ENCODE measurements around the gene DEGS2. TPM values are rescaled to one million over a fixed set of nuclear protein-coding genes. Genes with fewer than 3 reads are reported as not detected.
A peak's percentile ranks its signal among the peaks of the same experiment; 100 is the strongest.

Gene DEGS2
- total and polyA plus RNA-seq, 5 donors from 2014 or later: 0.09 to 0.35 (median 0.17) TPM; not detected in 1

GRCh38 chr14:100134586-100134985 lies 24.9 kb downstream of the DEGS2 start:
- Histone ChIP-seq H3K27ac (ENCODE audit: insufficient read depth, low read length, poor library complexity, severe bottlenecking) (no peak overlapping the region), H3K36me3 (ENCODE audit: control insufficient read depth, insufficient read depth, low read length) (peaks cover 99% of the 10 kb centered on the region), H3K27me3 (ENCODE audit: control insufficient read depth, insufficient read depth, low read length) (no peaks in the 10 kb centered on the region), H3K4me1 (ENCODE audit: control insufficient read depth, insufficient read depth, low read length, poor library complexity, severe bottlenecking) (no peaks in the 10 kb centered on the region), H3K4me3 (ENCODE audit: low read depth, low read length) (no peak overlapping the region), H3K9me3 (ENCODE audit: control insufficient read depth in 2 of 2, low read length in 2 of 2) (no peaks in the 10 kb centered on the region)
- peaks cover 53% of the 10 kb centered on the region for H3K36me3 Mint-ChIP-seq
- no peak for DNase-seq
- ATAC-seq (ENCODE audit: low read depth in 2 of 2): no peak
- H3K4me1 Mint-ChIP-seq: peaks cover 0 to 7% (median under 1%) of the 10 kb centered on the region in 4 donors
- H3K27ac Mint-ChIP-seq: no peak overlapping the region
- no peaks in the 10 kb centered on the region for H3K27me3 Mint-ChIP-seq
- H3K9me3 Mint-ChIP-seq: peaks cover 0 to 1% (median 0%) of the 10 kb centered on the region in 7 donors
- no peak overlapping the region for H3K4me3 Mint-ChIP-seq

GRCh38 chr14:100132903-100133510 lies 26.4 kb downstream of the DEGS2 start:
- no peak overlapping the region for H3K4me3 ChIP-seq (ENCODE audit: low read depth, low read length)
- Mint-ChIP-seq H3K9me3 (peaks cover 0 to 1% (median 0%) of the 10 kb centered on the region in 7 donors), H3K4me1 (peaks cover 0 to 5% (median 0%) of the 10 kb centered on the region in 4 donors), H3K4me3 (no peak overlapping the region), H3K27me3 (no peaks in the 10 kb centered on the region), H3K27ac (no peak overlapping the region), H3K36me3 (peaks cover 44% of the 10 kb centered on the region)
- no peak overlapping the region for H3K27ac ChIP-seq (ENCODE audit: insufficient read depth, low read length, poor library complexity, severe bottlenecking)
- DNase-seq (no peak), ATAC-seq (ENCODE audit: low read depth in 2 of 2) (no peak)
- H3K27me3 ChIP-seq (ENCODE audit: control insufficient read depth, insufficient read depth, low read length): no peaks in the 10 kb centered on the region
- no peaks in the 10 kb centered on the region for H3K4me1 ChIP-seq (ENCODE audit: control insufficient read depth, insufficient read depth, low read length, poor library complexity, severe bottlenecking)
- no peaks in the 10 kb centered on the region for H3K9me3 ChIP-seq (ENCODE audit: control insufficient read depth in 2 of 2, low read length in 2 of 2)
- H3K36me3 ChIP-seq (ENCODE audit: control insufficient read depth, insufficient read depth, low read length): peaks cover 98% of the 10 kb centered on the region

- Mint-ChIP-seq H3K4me3 (no peak overlapping the region), H3K9me3 (peaks cover 0 to 1% (median 0%) of the 10 kb centered on the region in 7 donors), H3K27me3 (no peaks in the 10 kb centered on the region), H3K36me3 (peaks cover 47% of the 10 kb centered on the region), H3K27ac (no peak overlapping the region), H3K4me1 (peaks cover 0 to 8% (median 1%) of the 10 kb centered on the region in 4 donors)
- H3K4me1 ChIP-seq (ENCODE audit: control insufficient read depth, insufficient read depth, low read length, poor library complexity, severe bottlenecking): no peaks in the 10 kb centered on the region
- H3K36me3 ChIP-seq (ENCODE audit: control insufficient read depth, insufficient read depth, low read length): peaks cover 97% of the 10 kb centered on the region
- H3K4me3 ChIP-seq (ENCODE audit: low read depth, low read length): no peak overlapping the region
- no peak for DNase-seq
- H3K27me3 ChIP-seq (ENCODE audit: control insufficient read depth, insufficient read depth, low read length): no peaks in the 10 kb centered on the region
- no peak overlapping the region for H3K27ac ChIP-seq (ENCODE audit: insufficient read depth, low read length, poor library complexity, severe bottlenecking)
- H3K9me3 ChIP-seq (ENCODE audit: control insufficient read depth in 2 of 2, low read length in 2 of 2): no peaks in the 10 kb centered on the region
- no peak for ATAC-seq (ENCODE audit: low read depth in 2 of 2)
Observed at GRCh38 chr14:100132161-100132902, 27.1 kb downstream of the DEGS2 start.

- no peak for DNase-seq
- no peaks in the 10 kb centered on the region for H3K27me3 Mint-ChIP-seq
- no peak overlapping the region for H3K27ac ChIP-seq (ENCODE audit: insufficient read depth, low read length, poor library complexity, severe bottlenecking)
Observed at GRCh38 chr14:100131181-100131580, 28.3 kb downstream of the DEGS2 start.

GRCh38 chr14:100130521-100130920 lies 28.9 kb downstream of the DEGS2 start:
- peaks cover 0 to 1% (median 0%) of the 10 kb centered on the region in 7 donors for H3K9me3 Mint-ChIP-seq
- Histone ChIP-seq H3K27ac (ENCODE audit: insufficient read depth, low read length, poor library complexity, severe bottlenecking) (no peak overlapping the region), H3K27me3 (ENCODE audit: control insufficient read depth, insufficient read depth, low read length) (no peaks in the 10 kb centered on the region), H3K4me3 (ENCODE audit: low read depth, low read length) (no peak overlapping the region), H3K9me3 (ENCODE audit: control insufficient read depth in 2 of 2, low read length in 2 of 2) (no peaks in the 10 kb centered on the region), H3K36me3 (ENCODE audit: control insufficient read depth, insufficient read depth, low read length) (peaks cover 97% of the 10 kb centered on the region), H3K4me1 (ENCODE audit: control insufficient read depth, insufficient read depth, low read length, poor library complexity, severe bottlenecking) (no peaks in the 10 kb centered on the region)
- no peak overlapping the region for H3K4me3 Mint-ChIP-seq
- DNase-seq: no peak
- peak overlapping the region in 1 of 3 donors; percentile 82 for H3K27ac Mint-ChIP-seq
- peaks cover 0 to 5% (median 1%) of the 10 kb centered on the region in 4 donors for H3K4me1 Mint-ChIP-seq
- H3K36me3 Mint-ChIP-seq: peaks cover 42% of the 10 kb centered on the region
- H3K27me3 Mint-ChIP-seq: no peaks in the 10 kb centered on the region
- ATAC-seq (ENCODE audit: low read depth in 2 of 2): no peak

More at GRCh38 chr14:100131181-100131580, 28.3 kb downstream of the DEGS2 start:
- Histone ChIP-seq H3K4me1 (ENCODE audit: control insufficient read depth, insufficient read depth, low read length, poor library complexity, severe bottlenecking) (no peaks in the 10 kb centered on the region), H3K36me3 (ENCODE audit: control insufficient read depth, insufficient read depth, low read length) (peaks cover 97% of the 10 kb centered on the region), H3K27me3 (ENCODE audit: control insufficient read depth, insufficient read depth, low read length) (no peaks in the 10 kb centered on the region), H3K4me3 (ENCODE audit: low read depth, low read length) (no peak overlapping the region), H3K9me3 (ENCODE audit: control insufficient read depth in 2 of 2, low read length in 2 of 2) (no peaks in the 10 kb centered on the region)
- no peak overlapping the region for H3K4me3 Mint-ChIP-seq
- H3K36me3 Mint-ChIP-seq: peaks cover 42% of the 10 kb centered on the region
- H3K9me3 Mint-ChIP-seq: peaks cover 0 to 1% (median 0%) of the 10 kb centered on the region in 7 donors
- H3K27ac Mint-ChIP-seq: peak overlapping the region in 2 of 3 donors; percentile 68 to 91
- no peak for ATAC-seq (ENCODE audit: low read depth in 2 of 2)
- H3K4me1 Mint-ChIP-seq: peaks cover 0 to 5% (median 1%) of the 10 kb centered on the region in 4 donors

- Histone ChIP-seq H3K27ac (ENCODE audit: insufficient read depth, low read length, poor library complexity, severe bottlenecking) (no peak overlapping the region), H3K4me1 (ENCODE audit: control insufficient read depth, insufficient read depth, low read length, poor library complexity, severe bottlenecking) (no peaks in the 10 kb centered on the region), H3K27me3 (ENCODE audit: control insufficient read depth, insufficient read depth, low read length) (no peaks in the 10 kb centered on the region), H3K9me3 (ENCODE audit: control insufficient read depth in 2 of 2, low read length in 2 of 2) (no peaks in the 10 kb centered on the region), H3K36me3 (ENCODE audit: control insufficient read depth, insufficient read depth, low read length) (peaks cover 96% of the 10 kb centered on the region), H3K4me3 (ENCODE audit: low read depth, low read length) (no peak overlapping the region)
- peaks cover 0 to 1% (median 0%) of the 10 kb centered on the region in 7 donors for H3K9me3 Mint-ChIP-seq
- H3K36me3 Mint-ChIP-seq: peaks cover 49% of the 10 kb centered on the region
- no peaks in the 10 kb centered on the region for H3K27me3 Mint-ChIP-seq
- H3K4me1 Mint-ChIP-seq: peaks cover 0 to 6% (median 3%) of the 10 kb centered on the region in 4 donors
- ATAC-seq (ENCODE audit: low read depth in 2 of 2) (no peak), DNase-seq (no peak)
- no peak overlapping the region for H3K4me3 Mint-ChIP-seq
- peak overlapping the region in 1 of 3 donors; percentile 48 for H3K27ac Mint-ChIP-seq
Observed at GRCh38 chr14:100129161-100129589, 30.3 kb downstream of the DEGS2 start.

GRCh38 chr14:100128688-100129087 lies 30.8 kb downstream of the DEGS2 start:
- H3K27ac ChIP-seq (ENCODE audit: insufficient read depth, low read length, poor library complexity, severe bottlenecking): no peak overlapping the region
- Mint-ChIP-seq H3K4me1 (peaks cover 0 to 6% (median 3%) of the 10 kb centered on the region in 4 donors), H3K9me3 (peaks cover 0 to 1% (median 0%) of the 10 kb centered on the region in 7 donors), H3K36me3 (peaks cover 45% of the 10 kb centered on the region), H3K4me3 (no peak overlapping the region), H3K27me3 (no peaks in the 10 kb centered on the region), H3K27ac (no peak overlapping the region)
- DNase-seq (no peak), ATAC-seq (ENCODE audit: low read depth in 2 of 2) (no peak)
- H3K36me3 ChIP-seq (ENCODE audit: control insufficient read depth, insufficient read depth, low read length): peaks cover 96% of the 10 kb centered on the region
- H3K4me1 ChIP-seq (ENCODE audit: control insufficient read depth, insufficient read depth, low read length, poor library complexity, severe bottlenecking): no peaks in the 10 kb centered on the region
- no peaks in the 10 kb centered on the region for H3K9me3 ChIP-seq (ENCODE audit: control insufficient read depth in 2 of 2, low read length in 2 of 2)
- H3K4me3 ChIP-seq (ENCODE audit: low read depth, low read length): no peak overlapping the region
- H3K27me3 ChIP-seq (ENCODE audit: control insufficient read depth, insufficient read depth, low read length): no peaks in the 10 kb centered on the region
